NCI-H2196 treated with DMSO at 0.1 percent for 48 hours (cell line): ENCODE measurements around the gene PIP4K2C.

Experiments used
- DNase-seq: peaks from one replicate; lab custom pipeline; 2025; ENCODE audit not compliant: unreplicated experiment; lab: John Stamatoyannopoulos, UW

PIP4K2C gene

GRCh38 chr12:57590864-57591781 lies at the start of gene PIP4K2C:
Gene PIP4K2C (plus strand): TSS chr12:57591192. CDS start chr12:57591290, 98 bp downstream.
- peak; percentile 76 for DNase-seq

- no peak for DNase-seq
Measured at GRCh38 chr12:57541717-57542116, 49.3 kb upstream of the PIP4K2C start.

GRCh38 chr12:57543581-57543980 lies 47.4 kb upstream of the PIP4K2C start:
- DNase-seq, result peak; percentile 45

- DNase-seq, result no peak
Measured at GRCh38 chr12:57545809-57546437, 45.1 kb upstream of the PIP4K2C start.

- DNase-seq, result peak; percentile 98
Measured at GRCh38 chr12:57546438-57547287, 44.3 kb upstream of the PIP4K2C start, which contains the start of gene DCTN2. Gene DCTN2 (minus strand): TSS chr12:57547192. CDS start chr12:57547063, 129 bp downstream.

- DNase-seq, result no peak
Measured at GRCh38 chr12:57547288-57548012, 43.5 kb upstream of the PIP4K2C start.

GRCh38 chr12:57548013-57548315 lies 43.0 kb upstream of the PIP4K2C start:
- no peak for DNase-seq

GRCh38 chr12:57548488-57548887 lies 42.5 kb upstream of the PIP4K2C start:
- DNase-seq, result no peak

GRCh38 chr12:57549203-57549908 lies 41.6 kb upstream of the PIP4K2C start:
- no peak for DNase-seq

GRCh38 chr12:57549909-57550640 lies 40.9 kb upstream of the PIP4K2C start, which contains the start of gene KIF5A:
Gene KIF5A (plus strand): TSS chr12:57550044. CDS start chr12:57550272, 228 bp downstream.
- DNase-seq, result no peak

- no peak for DNase-seq
Measured at GRCh38 chr12:57550641-57551549, 40.1 kb upstream of the PIP4K2C start.

- DNase-seq, result no peak
Measured at GRCh38 chr12:57551637-57552305, 39.2 kb upstream of the PIP4K2C start.

GRCh38 chr12:57552306-57552651 lies 38.7 kb upstream of the PIP4K2C start:
- DNase-seq, result no peak

GRCh38 chr12:57552835-57553313 lies 38.1 kb upstream of the PIP4K2C start:
- no peak for DNase-seq

- DNase-seq, result no peak
Measured at GRCh38 chr12:57553343-57554202, 37.4 kb upstream of the PIP4K2C start.

GRCh38 chr12:57554453-57554852 lies 36.5 kb upstream of the PIP4K2C start:
- DNase-seq, result no peak

- DNase-seq, result no peak
Measured at GRCh38 chr12:57554897-57555296, 36.1 kb upstream of the PIP4K2C start.
